Vagina (tissue), 2 donors: ENCODE data around the gene NRXN3. TPM values are rescaled to one million over a fixed set of nuclear protein-coding genes. Genes with fewer than 3 reads are reported as not detected.

Experiments used
- DNase-seq, 2 donors: peaks; one replicate each; pipeline ENCODE4 v3.0.0-alpha.2; 2017; ENCODE audit errors: extremely low spot score in 2 of 2
- H3K27ac ChIP-seq: fragments of 200-600 bp; sonication (generic); one replicate; pipeline ENCODE4 v1.5.1; 2019
- H3K27me3 ChIP-seq: fragments of 200-600 bp; sonication (generic); one replicate; pipeline ENCODE4 v1.5.1; 2019
- H3K36me3 ChIP-seq, 2 donors: fragments of 200-600 bp; sonication (generic); one replicate each; pipeline ENCODE4 v1.5.1; 2017 to 2019
- H3K4me1 ChIP-seq: fragments of 200-600 bp; sonication (generic); one replicate; pipeline ENCODE4 v1.5.1; 2019
- H3K4me3 ChIP-seq, 2 donors: fragments of 200-600 bp; sonication (generic); 1 replicate in 1 of 2; 2 replicates in 1 of 2; pipeline ENCODE4 v1.5.1; 2016 to 2019
- H3K9me3 ChIP-seq: fragments of 200-600 bp; sonication (generic); one replicate; pipeline ENCODE4 v1.5.1; 2019
- CTCF ChIP-seq, 3 experiments: fragments of 450-650 bp in 2 of 3; fragments of 200-600 bp in 1 of 3; sonication (generic) in 1 of 3; IDR thresholded peaks; one replicate each; pipeline ENCODE4 v1.5.1; 2017 to 2019; ENCODE audit warnings: antibody characterized with exemption in 3 of 3, mild to moderate bottlenecking in 2 of 3, moderate library complexity in 2 of 3
- POLR2A ChIP-seq, 2 donors: fragments of 450-650 bp; IDR thresholded peaks; one replicate each; pipeline ENCODE4 v1.6.1; 2017; ENCODE audit warnings: antibody characterized with exemption in 2 of 2, mild to moderate bottlenecking in 2 of 2, moderate library complexity in 2 of 2
- POLR2AphosphoS5 ChIP-seq, 2 donors: sonication (generic); formaldehyde crosslinking; IDR thresholded peaks; one replicate each; pipeline ENCODE4 v1.9.0; 2017; ENCODE audit warnings: antibody characterized with exemption in 2 of 2, mild to moderate bottlenecking in 2 of 2, low read depth in 1 of 2; ENCODE audit not compliant: insufficient read depth in 1 of 2
- intact Hi-C: fragments of 100-400 bp; cut with DNase I; formaldehyde crosslinking; loops from one replicate; pipeline ENCODE4 v1.15.1; 2023
- total RNA-seq: library from RNA; depleted of rRNA; stranded (reverse); fragments of >200 nt; gene quantifications from one replicate; pipeline ENCODE4 v1.2.3, GENCODE V29; 2016

NRXN3 gene
- total RNA-seq, 1 donor from 2014 or later, result 4.7 TPM

DNA sequence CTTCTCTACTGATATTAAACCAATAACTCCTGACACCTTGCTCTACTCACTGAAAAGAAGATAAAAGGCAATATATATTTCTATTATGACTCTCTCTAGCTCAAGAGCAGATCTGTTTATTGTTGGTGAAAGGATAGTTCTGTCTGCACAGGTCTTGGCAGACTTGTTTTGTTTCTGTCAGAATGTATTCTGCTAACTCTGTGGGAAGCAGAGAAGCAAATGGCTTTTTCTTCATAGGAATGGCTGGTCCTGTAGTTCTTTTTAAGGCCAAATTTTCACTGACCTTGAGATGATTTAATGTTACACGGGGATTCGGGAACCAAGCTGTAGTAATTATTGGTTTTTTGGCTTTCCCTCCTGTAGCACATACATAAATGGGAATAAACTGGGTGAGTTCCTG is 1529.0 kb downstream of the NRXN3 start:
- no peak for TF ChIP-seq POLR2AphosphoS5 (IDR thresholded peaks at IDR 0.05; ENCODE audit: insufficient read depth in 1 of 2, low read depth in 1 of 2)
- Histone ChIP-seq H3K36me3 (no peaks in the 10 kb centered on the region), H3K27ac (no peak overlapping the region), H3K9me3 (no peaks in the 10 kb centered on the region), H3K4me3 (no peak overlapping the region), H3K4me1 (no peaks in the 10 kb centered on the region), H3K27me3 (no peaks in the 10 kb centered on the region)
- no peak for DNase-seq
- intact Hi-C loops, result no loop called here

DNA sequence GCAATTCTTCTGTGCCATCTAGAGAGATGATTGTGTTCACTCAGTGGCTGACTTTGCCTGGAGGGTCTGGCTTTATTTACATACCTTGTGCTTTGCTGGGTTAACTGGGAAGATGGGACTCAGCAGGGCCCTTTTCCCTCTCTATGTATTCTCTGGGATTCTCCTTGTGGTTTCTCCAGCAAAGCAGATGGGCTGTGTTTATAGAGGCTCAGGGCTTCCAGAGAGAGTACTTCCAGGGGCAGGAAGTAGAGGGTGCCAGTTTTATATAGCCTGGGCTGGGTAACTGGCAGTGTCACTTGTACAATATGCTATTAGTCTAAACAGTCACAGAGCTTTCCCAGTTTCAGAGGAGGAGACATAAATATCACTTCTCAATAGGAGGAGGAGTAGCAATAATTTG is 1531.2 kb downstream of the NRXN3 start:
- intact Hi-C loops, result no loop called here
- Histone ChIP-seq H3K9me3 (no peaks in the 10 kb centered on the region), H3K36me3 (no peaks in the 10 kb centered on the region), H3K27ac (no peak overlapping the region), H3K27me3 (no peaks in the 10 kb centered on the region), H3K4me1 (no peaks in the 10 kb centered on the region), H3K4me3 (no peak overlapping the region)
- no peak for TF ChIP-seq POLR2A (IDR thresholded peaks at IDR 0.05)
- no peak for TF ChIP-seq CTCF (IDR thresholded peaks at IDR 0.05)
- TF ChIP-seq POLR2AphosphoS5 (IDR thresholded peaks at IDR 0.05; ENCODE audit: insufficient read depth in 1 of 2, low read depth in 1 of 2), result no peak
- DNase-seq, result no peak

DNA sequence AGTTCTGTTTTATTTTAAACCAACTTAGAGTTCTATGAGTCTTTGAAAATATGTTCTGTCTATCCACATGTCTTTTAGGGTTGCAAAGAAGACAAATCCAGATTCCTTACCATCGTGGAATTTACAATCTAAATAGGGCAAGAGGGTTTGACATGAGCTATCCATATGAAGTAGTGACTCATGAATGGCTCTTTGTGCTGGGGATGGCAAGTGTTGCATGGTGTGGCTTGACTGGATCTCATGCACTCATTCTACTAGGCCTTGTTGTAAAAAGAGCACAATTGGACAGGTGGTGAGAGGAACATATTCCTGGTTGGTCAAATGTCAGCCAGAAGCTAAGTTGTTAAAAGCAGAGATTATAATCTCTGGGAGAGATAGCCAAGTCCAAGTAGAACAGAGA is 1532.0 kb downstream of the NRXN3 start:
- H3K27me3 ChIP-seq, result no peaks in the 10 kb centered on the region
- H3K9me3 ChIP-seq, result no peaks in the 10 kb centered on the region
- no peaks in the 10 kb centered on the region for H3K36me3 ChIP-seq
- no peaks in the 10 kb centered on the region for H3K4me1 ChIP-seq
- TF ChIP-seq POLR2A (IDR thresholded peaks at IDR 0.05), result no peak
- no peak for TF ChIP-seq POLR2AphosphoS5 (IDR thresholded peaks at IDR 0.05; ENCODE audit: insufficient read depth in 1 of 2, low read depth in 1 of 2)
- TF ChIP-seq CTCF (IDR thresholded peaks at IDR 0.05), result no peak
- intact Hi-C loops, result no loop called here
- no peak for DNase-seq
- H3K4me3 ChIP-seq, result no peak overlapping the region
- H3K27ac ChIP-seq, result no peak overlapping the region

GRCh38 chr14:79703209-79703608 is 1533.0 kb downstream of the NRXN3 start:
- DNase-seq, result no peak
- Histone ChIP-seq H3K27me3 (no peaks in the 10 kb centered on the region), H3K4me3 (no peak overlapping the region), H3K36me3 (no peaks in the 10 kb centered on the region), H3K4me1 (no peaks in the 10 kb centered on the region), H3K9me3 (no peaks in the 10 kb centered on the region), H3K27ac (no peak overlapping the region)
- intact Hi-C loops, result no loop called here
- TF ChIP-seq POLR2A (IDR thresholded peaks at IDR 0.05) (no peak), POLR2AphosphoS5 (IDR thresholded peaks at IDR 0.05; ENCODE audit: insufficient read depth in 1 of 2, low read depth in 1 of 2) (no peak), CTCF (IDR thresholded peaks at IDR 0.05) (no peak)

GRCh38 chr14:79704041-79704807 is 1534.1 kb downstream of the NRXN3 start:
- no peak overlapping the region for H3K27ac ChIP-seq
- no peaks in the 10 kb centered on the region for H3K9me3 ChIP-seq
- H3K27me3 ChIP-seq, result no peaks in the 10 kb centered on the region
- TF ChIP-seq POLR2A (IDR thresholded peaks at IDR 0.05), result no peak
- TF ChIP-seq CTCF (IDR thresholded peaks at IDR 0.05), result no peak
- TF ChIP-seq POLR2AphosphoS5 (IDR thresholded peaks at IDR 0.05; ENCODE audit: insufficient read depth in 1 of 2, low read depth in 1 of 2), result no peak
- no peak for DNase-seq
- intact Hi-C loops, result no loop called here
- no peaks in the 10 kb centered on the region for H3K36me3 ChIP-seq
- H3K4me1 ChIP-seq, result no peaks in the 10 kb centered on the region
- no peak overlapping the region for H3K4me3 ChIP-seq
